HL-60 (cell line): Measurements from ENCODE around the gene SPRYD7.
"Not testable (repeated sequence)": the region's sequence is repeated elsewhere in the genome, so short reads cannot be mapped to it uniquely, and the experiment has no call there.

Experiments
- DNase-seq, 2 experiments: peaks; one replicate each; pipeline ENCODE4 v3.0.0-alpha.2; 2010 to 2020; ENCODE audit warnings: low read depth in 1 of 2, low spot score in 1 of 2
- H3K27ac ChIP-seq: fragments of 250-450 bp; sonication (Bioruptor Pico); replicated peaks from 2 replicates; pipeline ENCODE4 v1.5.1; 2020; ENCODE audit warnings: mild to moderate bottlenecking, moderate library complexity
- H3K27me3 ChIP-seq: fragments of 250-450 bp; sonication (Bioruptor Pico); 2 replicates; pipeline ENCODE4 v1.5.1; 2021; ENCODE audit warnings: mild to moderate bottlenecking, moderate library complexity; ENCODE audit not compliant: insufficient read depth, poor library complexity, severe bottlenecking
- H3K4me3 ChIP-seq: replicated peaks from 2 replicates; pipeline ENCODE4 v1.5.1; 2011; ENCODE audit warnings: mild to moderate bottlenecking, control low read depth, low read length; ENCODE audit not compliant: insufficient read depth
- GABPA ChIP-seq: IDR thresholded peaks from 2 replicates; pipeline ENCODE4 v1.6.1; 2012; ENCODE audit warnings: low read depth
- POLR2AphosphoS5 ChIP-seq: IDR thresholded peaks from 2 replicates; pipeline ENCODE4 v1.6.1; 2012; ENCODE audit warnings: low read depth
- SPI1 ChIP-seq: IDR thresholded peaks from 2 replicates; pipeline ENCODE4 v1.6.1; 2012; ENCODE audit warnings: low read depth, mild to moderate bottlenecking, borderline replicate concordance
- TF ChIP-seq, protein P1 (sequence below): IDR thresholded peaks from 2 replicates; pipeline ENCODE4 v1.6.1; 2012; ENCODE audit warnings: low read depth; ENCODE audit not compliant: insufficient replicate concordance
- TF ChIP-seq, protein P2 (sequence below): IDR thresholded peaks from one replicate; pipeline ENCODE4 v1.5.1; 2011; ENCODE audit warnings: low read length, control low read depth, inconsistent platforms; ENCODE audit not compliant: insufficient read depth

The SPRYD7 gene

GRCh38 chr13:49918106-49918505, 18.0 kb downstream of the SPRYD7 start:
- DNase-seq, H3K27ac ChIP-seq, H3K27me3 ChIP-seq, H3K4me3 ChIP-seq: not testable (repeated sequence)

- no peak for TF ChIP-seq POLR2AphosphoS5
- TF ChIP-seq, protein P1, sequence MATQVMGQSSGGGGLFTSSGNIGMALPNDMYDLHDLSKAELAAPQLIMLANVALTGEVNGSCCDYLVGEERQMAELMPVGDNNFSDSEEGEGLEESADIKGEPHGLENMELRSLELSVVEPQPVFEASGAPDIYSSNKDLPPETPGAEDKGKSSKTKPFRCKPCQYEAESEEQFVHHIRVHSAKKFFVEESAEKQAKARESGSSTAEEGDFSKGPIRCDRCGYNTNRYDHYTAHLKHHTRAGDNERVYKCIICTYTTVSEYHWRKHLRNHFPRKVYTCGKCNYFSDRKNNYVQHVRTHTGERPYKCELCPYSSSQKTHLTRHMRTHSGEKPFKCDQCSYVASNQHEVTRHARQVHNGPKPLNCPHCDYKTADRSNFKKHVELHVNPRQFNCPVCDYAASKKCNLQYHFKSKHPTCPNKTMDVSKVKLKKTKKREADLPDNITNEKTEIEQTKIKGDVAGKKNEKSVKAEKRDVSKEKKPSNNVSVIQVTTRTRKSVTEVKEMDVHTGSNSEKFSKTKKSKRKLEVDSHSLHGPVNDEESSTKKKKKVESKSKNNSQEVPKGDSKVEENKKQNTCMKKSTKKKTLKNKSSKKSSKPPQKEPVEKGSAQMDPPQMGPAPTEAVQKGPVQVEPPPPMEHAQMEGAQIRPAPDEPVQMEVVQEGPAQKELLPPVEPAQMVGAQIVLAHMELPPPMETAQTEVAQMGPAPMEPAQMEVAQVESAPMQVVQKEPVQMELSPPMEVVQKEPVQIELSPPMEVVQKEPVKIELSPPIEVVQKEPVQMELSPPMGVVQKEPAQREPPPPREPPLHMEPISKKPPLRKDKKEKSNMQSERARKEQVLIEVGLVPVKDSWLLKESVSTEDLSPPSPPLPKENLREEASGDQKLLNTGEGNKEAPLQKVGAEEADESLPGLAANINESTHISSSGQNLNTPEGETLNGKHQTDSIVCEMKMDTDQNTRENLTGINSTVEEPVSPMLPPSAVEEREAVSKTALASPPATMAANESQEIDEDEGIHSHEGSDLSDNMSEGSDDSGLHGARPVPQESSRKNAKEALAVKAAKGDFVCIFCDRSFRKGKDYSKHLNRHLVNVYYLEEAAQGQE, result no peak
- Histone ChIP-seq H3K4me3 (no peak overlapping the region), H3K27me3 (no peaks in the 10 kb centered on the region), H3K27ac (no peak overlapping the region)
- no peak for DNase-seq
Measured at GRCh38 chr13:49914947-49915346, 21.2 kb downstream of the SPRYD7 start.

GRCh38 chr13:49908637-49909036, 27.5 kb downstream of the SPRYD7 start:
- H3K27ac ChIP-seq, result no peak overlapping the region

GRCh38 chr13:49904729-49905456, 31.2 kb downstream of the SPRYD7 start:
- Histone ChIP-seq H3K27me3 (no peaks in the 10 kb centered on the region), H3K4me3 (no peak overlapping the region), H3K27ac (no peak overlapping the region)
- DNase-seq, result no peak
- TF ChIP-seq GABPA, result no peak
- no peak for TF ChIP-seq POLR2AphosphoS5
- TF ChIP-seq, protein P2, sequence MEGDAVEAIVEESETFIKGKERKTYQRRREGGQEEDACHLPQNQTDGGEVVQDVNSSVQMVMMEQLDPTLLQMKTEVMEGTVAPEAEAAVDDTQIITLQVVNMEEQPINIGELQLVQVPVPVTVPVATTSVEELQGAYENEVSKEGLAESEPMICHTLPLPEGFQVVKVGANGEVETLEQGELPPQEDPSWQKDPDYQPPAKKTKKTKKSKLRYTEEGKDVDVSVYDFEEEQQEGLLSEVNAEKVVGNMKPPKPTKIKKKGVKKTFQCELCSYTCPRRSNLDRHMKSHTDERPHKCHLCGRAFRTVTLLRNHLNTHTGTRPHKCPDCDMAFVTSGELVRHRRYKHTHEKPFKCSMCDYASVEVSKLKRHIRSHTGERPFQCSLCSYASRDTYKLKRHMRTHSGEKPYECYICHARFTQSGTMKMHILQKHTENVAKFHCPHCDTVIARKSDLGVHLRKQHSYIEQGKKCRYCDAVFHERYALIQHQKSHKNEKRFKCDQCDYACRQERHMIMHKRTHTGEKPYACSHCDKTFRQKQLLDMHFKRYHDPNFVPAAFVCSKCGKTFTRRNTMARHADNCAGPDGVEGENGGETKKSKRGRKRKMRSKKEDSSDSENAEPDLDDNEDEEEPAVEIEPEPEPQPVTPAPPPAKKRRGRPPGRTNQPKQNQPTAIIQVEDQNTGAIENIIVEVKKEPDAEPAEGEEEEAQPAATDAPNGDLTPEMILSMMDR, result no peak
- TF ChIP-seq, protein P1, result no peak
- TF ChIP-seq SPI1, result no peak

More at GRCh38 chr13:49908637-49909036, 27.5 kb downstream of the SPRYD7 start:
- TF ChIP-seq SPI1, result no peak
- TF ChIP-seq, protein P1, result no peak
- TF ChIP-seq GABPA, result no peak
- TF ChIP-seq POLR2AphosphoS5, result no peak
- TF ChIP-seq, protein P2, result no peak
- DNase-seq, result no peak
- Histone ChIP-seq H3K4me3 (no peak overlapping the region), H3K27me3 (no peaks in the 10 kb centered on the region)
